K562 (cell line): ENCODE measurements around the gene THOC5.

Experiments used
- ATF7 ChIP-seq: fragments of 450-650 bp; IDR thresholded peaks from 2 replicates; pipeline ENCODE4 v1.7.1; 2014; ENCODE audit warnings: mild to moderate bottlenecking, moderate library complexity
- FOXK2 ChIP-seq, 2 experiments: fragments of 450-650 bp; IDR thresholded peaks in 1 of 2; conservative IDR thresholded peaks in 1 of 2; 2 replicates each; pipeline ENCODE4 v1.6.1; 2016; ENCODE audit warnings: low read depth in 2 of 2, mild to moderate bottlenecking in 1 of 2
- MYC ChIP-seq, 2 experiments: fragments of 250-450 bp in 1 of 2; sonication (Bioruptor Pico) in 1 of 2; IDR thresholded peaks; 2 replicates each; pipeline versions ENCODE4 v1.5.1 to v1.6.1; 2012 to 2021; ENCODE audit warnings: low read depth in 2 of 2, borderline replicate concordance in 1 of 2, improper control_type of control experiment in 1 of 2, low read length in 1 of 2, mild to moderate bottlenecking in 1 of 2, moderate library complexity in 1 of 2
- POLR2A ChIP-seq: fragments of 450-650 bp; conservative IDR thresholded peaks from 2 replicates; pipeline ENCODE4 v1.6.1; 2016
- RERE ChIP-seq: sonication (generic); formaldehyde crosslinking; IDR thresholded peaks from 2 replicates; pipeline ENCODE4 v1.8.0; 2023; ENCODE audit warnings: missing genetic modification reagents, mild to moderate bottlenecking, borderline replicate concordance
- ZNF449 ChIP-seq: fragments of 250-450 bp; sonication (Bioruptor Pico); IDR thresholded peaks from 2 replicates; pipeline ENCODE4 v1.8.0; 2022; ENCODE audit warnings: moderate library complexity, mild to moderate bottlenecking, inconsistent platforms

GRCh38 chr22:29487426-29487986 lies 66.1 kb downstream of the THOC5 start:
- TF ChIP-seq FOXK2 (conservative IDR thresholded peaks at IDR 0.05 in 1 of 2, IDR thresholded peaks at IDR 0.05 in 1 of 2; ENCODE audit: low read depth in 2 of 2): no peak
- no peak for TF ChIP-seq POLR2A
- no peak for TF ChIP-seq RERE
- TF ChIP-seq MYC (IDR thresholded peaks at IDR 0.05; ENCODE audit: low read depth, low read length): no peak
- TF ChIP-seq MYC (CRISPR knock-in tag; IDR thresholded peaks at IDR 0.05; ENCODE audit: borderline replicate concordance, low read depth): no peak
- no peak for TF ChIP-seq ZNF449
- TF ChIP-seq ATF7: no peak
